Testis (tissue), 2 donors: ENCODE measurements around the gene ERC1.

ENCODE experiments used
- CTCF ChIP-seq, 3 experiments: fragments of 450-650 bp in 2 of 3; fragments of 200-600 bp in 1 of 3; sonication (generic) in 1 of 3; IDR thresholded peaks; one replicate each; pipeline ENCODE4 v1.5.1; 2016 to 2019; ENCODE audit warnings: antibody characterized with exemption in 3 of 3, mild to moderate bottlenecking in 2 of 3, moderate library complexity in 1 of 3
- POLR2A ChIP-seq: fragments of 450-650 bp; IDR thresholded peaks from one replicate; pipeline ENCODE4 v1.6.1; 2017; ENCODE audit warnings: antibody characterized with exemption, mild to moderate bottlenecking, moderate library complexity

GRCh38 chr12:1195513-1195912 lies 204.5 kb downstream of the ERC1 start:
- no peak for TF ChIP-seq CTCF (IDR thresholded peaks at IDR 0.05)
- TF ChIP-seq POLR2A, result no peak
